ENCODE results near the gene NOL3. TPM values are rescaled to one million over a fixed set of nuclear protein-coding genes. Genes with fewer than 3 reads are reported as not detected.

NOL3 gene
- polyA plus RNA-seq, 3 donors, result 2.7 to 17.0 (median 3.8) TPM

GRCh38 chr16:67183627-67184452 lies 13.5 kb downstream of the NOL3 start, which contains the start of gene MATCAP1:
MATCAP1 (minus strand) TSS chr16:67183963; CDS start chr16:67180610, 3,353 bp downstream.
- peak within 1 kb of the TSS; percentile 87 for H3K9ac ChIP-seq (ENCODE audit: insufficient read depth, low read length, poor library complexity, severe bottlenecking)
- peaks cover 17% of the 10 kb centered on the region for H3K4me1 Mint-ChIP-seq
- peaks cover 3% of the 10 kb centered on the region for H4K20me1 ChIP-seq (ENCODE audit: insufficient read depth, low read length)
- H3K9me3 Mint-ChIP-seq, result peaks cover 0 to 4% (median 2%) of the 10 kb centered on the region in 7 donors
- H3K27ac Mint-ChIP-seq, result no peak within 1 kb of the TSS
- H3K4me3 ChIP-seq (replicated peaks in 1 of 3; ENCODE audit: low read depth in 2 of 3, low read length in 3 of 3), result peak within 1 kb of the TSS; percentile 66 to 95 (median 85)
- peak within 1 kb of the TSS in 1 of 2 donors; percentile 88 for H3K4me3 Mint-ChIP-seq
- H3K4me1 ChIP-seq (ENCODE audit: control insufficient read depth in 1 of 2, insufficient read depth in 2 of 2, low read length in 2 of 2), result peaks cover 39 to 46% of the 10 kb centered on the region in 2 donors
- H3K79me2 ChIP-seq (ENCODE audit: insufficient read depth, low read length), result peaks cover 8% of the 10 kb centered on the region
- no peaks in the 10 kb centered on the region for H3K36me3 ChIP-seq (replicated peaks in 1 of 2; ENCODE audit: control insufficient read depth in 1 of 2, insufficient read depth in 2 of 2, low read length in 2 of 2)
- intact Hi-C loops (cut with micrococcal nuclease), result no loop called here
- TF ChIP-seq, protein P1, sequence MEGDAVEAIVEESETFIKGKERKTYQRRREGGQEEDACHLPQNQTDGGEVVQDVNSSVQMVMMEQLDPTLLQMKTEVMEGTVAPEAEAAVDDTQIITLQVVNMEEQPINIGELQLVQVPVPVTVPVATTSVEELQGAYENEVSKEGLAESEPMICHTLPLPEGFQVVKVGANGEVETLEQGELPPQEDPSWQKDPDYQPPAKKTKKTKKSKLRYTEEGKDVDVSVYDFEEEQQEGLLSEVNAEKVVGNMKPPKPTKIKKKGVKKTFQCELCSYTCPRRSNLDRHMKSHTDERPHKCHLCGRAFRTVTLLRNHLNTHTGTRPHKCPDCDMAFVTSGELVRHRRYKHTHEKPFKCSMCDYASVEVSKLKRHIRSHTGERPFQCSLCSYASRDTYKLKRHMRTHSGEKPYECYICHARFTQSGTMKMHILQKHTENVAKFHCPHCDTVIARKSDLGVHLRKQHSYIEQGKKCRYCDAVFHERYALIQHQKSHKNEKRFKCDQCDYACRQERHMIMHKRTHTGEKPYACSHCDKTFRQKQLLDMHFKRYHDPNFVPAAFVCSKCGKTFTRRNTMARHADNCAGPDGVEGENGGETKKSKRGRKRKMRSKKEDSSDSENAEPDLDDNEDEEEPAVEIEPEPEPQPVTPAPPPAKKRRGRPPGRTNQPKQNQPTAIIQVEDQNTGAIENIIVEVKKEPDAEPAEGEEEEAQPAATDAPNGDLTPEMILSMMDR (IDR thresholded peaks at IDR 0.05), result no peak
- H2AFZ ChIP-seq (ENCODE audit: insufficient read depth, low read depth, low read length, poor library complexity, severe bottlenecking), result peak within 1 kb of the TSS; percentile 66
- H3K27me3 ChIP-seq (ENCODE audit: control insufficient read depth in 2 of 2, insufficient read depth in 2 of 2, low read length in 2 of 2), result peaks cover 0 to 11% of the 10 kb centered on the region in 2 donors
- WGBS (ENCODE audit: insufficient coverage), result under 1% methylated on average over 76 of the region's 77 CpGs
- H3K9me3 ChIP-seq (replicated peaks in 1 of 2; ENCODE audit: control insufficient read depth in 1 of 2, insufficient read depth in 1 of 2, low read length in 2 of 2), result no peaks in the 10 kb centered on the region
- peak; percentile 95 for DNase-seq
- H3K27ac ChIP-seq (ENCODE audit: low read depth in 1 of 2, low read length in 2 of 2), result peak within 1 kb of the TSS; percentile 63 to 95
- H3K4me2 ChIP-seq (replicated peaks; ENCODE audit: extremely low read depth, low read length, poor library complexity, severe bottlenecking), result peak within 1 kb of the TSS; percentile 92
- H3K36me3 Mint-ChIP-seq, result peaks cover 7 to 8% of the 10 kb centered on the region in 2 donors
- peaks cover 9 to 40% (median 22%) of the 10 kb centered on the region in 3 donors for H3K27me3 Mint-ChIP-seq (ENCODE audit: low read depth in 3 of 3)

GRCh38 chr16:67184453-67184994 lies 14.2 kb downstream of the NOL3 start:
- H3K36me3 ChIP-seq (replicated peaks in 1 of 2; ENCODE audit: control insufficient read depth in 1 of 2, insufficient read depth in 2 of 2, low read length in 2 of 2), result no peaks in the 10 kb centered on the region
- H3K27ac Mint-ChIP-seq, result no peak overlapping the region
- H3K4me1 ChIP-seq (ENCODE audit: control insufficient read depth in 1 of 2, insufficient read depth in 2 of 2, low read length in 2 of 2), result peaks cover 38 to 43% of the 10 kb centered on the region in 2 donors
- H3K9me3 Mint-ChIP-seq, result peaks cover 0 to 4% (median 2%) of the 10 kb centered on the region in 7 donors
- peak overlapping the region; percentile 66 for H2AFZ ChIP-seq (ENCODE audit: insufficient read depth, low read depth, low read length, poor library complexity, severe bottlenecking)
- H3K27me3 Mint-ChIP-seq (ENCODE audit: low read depth in 3 of 3), result peaks cover 7 to 33% (median 19%) of the 10 kb centered on the region in 3 donors
- H3K4me3 Mint-ChIP-seq, result peak overlapping the region in 1 of 2 donors; percentile 88
- peaks cover 15% of the 10 kb centered on the region for H3K4me1 Mint-ChIP-seq
- TF ChIP-seq, protein P1 (IDR thresholded peaks at IDR 0.05), result no peak
- intact Hi-C loops (cut with micrococcal nuclease), result no loop called here
- DNase-seq, result no peak
- peak overlapping the region; percentile 87 for H3K9ac ChIP-seq (ENCODE audit: insufficient read depth, low read length, poor library complexity, severe bottlenecking)
- peak overlapping the region; percentile 92 for H3K4me2 ChIP-seq (replicated peaks; ENCODE audit: extremely low read depth, low read length, poor library complexity, severe bottlenecking)
- 9% methylated on average over 59 of the region's 59 CpGs for WGBS (ENCODE audit: insufficient coverage)
- no peaks in the 10 kb centered on the region for H4K20me1 ChIP-seq (ENCODE audit: insufficient read depth, low read length)
- H3K27me3 ChIP-seq (ENCODE audit: control insufficient read depth in 2 of 2, insufficient read depth in 2 of 2, low read length in 2 of 2), result peaks cover 0 to 8% of the 10 kb centered on the region in 2 donors
- peaks cover 8% of the 10 kb centered on the region for H3K79me2 ChIP-seq (ENCODE audit: insufficient read depth, low read length)
- peak overlapping the region; percentile 66 to 95 (median 85) for H3K4me3 ChIP-seq (replicated peaks in 1 of 3; ENCODE audit: low read depth in 2 of 3, low read length in 3 of 3)
- H3K27ac ChIP-seq (ENCODE audit: low read depth in 1 of 2, low read length in 2 of 2), result no peak overlapping the region
- H3K36me3 Mint-ChIP-seq, result peaks cover 2 to 5% of the 10 kb centered on the region in 2 donors
- no peaks in the 10 kb centered on the region for H3K9me3 ChIP-seq (replicated peaks in 1 of 2; ENCODE audit: control insufficient read depth in 1 of 2, insufficient read depth in 1 of 2, low read length in 2 of 2)

Measured in CD14-positive monocyte (primary cell).